ENCODE measurements around the gene SYVN1. TPM values are rescaled to one million over a fixed set of nuclear protein-coding genes. Genes with fewer than 3 reads are reported as not detected.
A peak's percentile ranks its signal among the peaks of the same experiment; 100 is the strongest.

SYVN1 gene
- total RNA-seq (15.9 and 16.8 TPM in 2 replicates), polyA plus RNA-seq (13.9 and 16.2 TPM in 2 replicates)

GRCh38 chr11:65134240-65134951 is at the start of gene SYVN1:
TSS of gene SYVN1 (minus strand) at chr11:65134519. CDS start at chr11:65133601, 918 bp downstream.
- peak within 1 kb of the TSS; percentile 82 for H3K4me3 ChIP-seq
- peak; percentile 90 to 93 for DNase-seq (ENCODE audit: low read depth in 1 of 2, low spot score in 1 of 2)
- H3K9me3 ChIP-seq (ENCODE audit: low read depth): no peaks in the 10 kb centered on the region
- TF ChIP-seq, protein P1, sequence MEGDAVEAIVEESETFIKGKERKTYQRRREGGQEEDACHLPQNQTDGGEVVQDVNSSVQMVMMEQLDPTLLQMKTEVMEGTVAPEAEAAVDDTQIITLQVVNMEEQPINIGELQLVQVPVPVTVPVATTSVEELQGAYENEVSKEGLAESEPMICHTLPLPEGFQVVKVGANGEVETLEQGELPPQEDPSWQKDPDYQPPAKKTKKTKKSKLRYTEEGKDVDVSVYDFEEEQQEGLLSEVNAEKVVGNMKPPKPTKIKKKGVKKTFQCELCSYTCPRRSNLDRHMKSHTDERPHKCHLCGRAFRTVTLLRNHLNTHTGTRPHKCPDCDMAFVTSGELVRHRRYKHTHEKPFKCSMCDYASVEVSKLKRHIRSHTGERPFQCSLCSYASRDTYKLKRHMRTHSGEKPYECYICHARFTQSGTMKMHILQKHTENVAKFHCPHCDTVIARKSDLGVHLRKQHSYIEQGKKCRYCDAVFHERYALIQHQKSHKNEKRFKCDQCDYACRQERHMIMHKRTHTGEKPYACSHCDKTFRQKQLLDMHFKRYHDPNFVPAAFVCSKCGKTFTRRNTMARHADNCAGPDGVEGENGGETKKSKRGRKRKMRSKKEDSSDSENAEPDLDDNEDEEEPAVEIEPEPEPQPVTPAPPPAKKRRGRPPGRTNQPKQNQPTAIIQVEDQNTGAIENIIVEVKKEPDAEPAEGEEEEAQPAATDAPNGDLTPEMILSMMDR (IDR thresholded peaks at IDR 0.05; ENCODE audit: low read depth, low read length): no peak
- H3K36me3 ChIP-seq: peaks cover 17% of the 10 kb centered on the region
- peaks cover 12% of the 10 kb centered on the region for H3K4me1 ChIP-seq (ENCODE audit: low read depth)
- H3K27me3 ChIP-seq: no peaks in the 10 kb centered on the region
- peak within 1 kb of the TSS; percentile 98 for H3K27ac ChIP-seq

- peaks cover 7% of the 10 kb centered on the region for H3K36me3 ChIP-seq
- TF ChIP-seq, protein P1 (IDR thresholded peaks at IDR 0.05; ENCODE audit: low read depth, low read length): no peak
- DNase-seq (ENCODE audit: low read depth in 1 of 2, low spot score in 1 of 2): no peak
- H3K9me3 ChIP-seq (ENCODE audit: low read depth): no peaks in the 10 kb centered on the region
- H3K27me3 ChIP-seq: no peaks in the 10 kb centered on the region
- H3K4me3 ChIP-seq: no peak overlapping the region
- peaks cover 12% of the 10 kb centered on the region for H3K4me1 ChIP-seq (ENCODE audit: low read depth)
- H3K27ac ChIP-seq: no peak overlapping the region
These were observed 49.0 kb upstream of the SYVN1 start for GRCh38 chr11:65183201-65183891.

DNA sequence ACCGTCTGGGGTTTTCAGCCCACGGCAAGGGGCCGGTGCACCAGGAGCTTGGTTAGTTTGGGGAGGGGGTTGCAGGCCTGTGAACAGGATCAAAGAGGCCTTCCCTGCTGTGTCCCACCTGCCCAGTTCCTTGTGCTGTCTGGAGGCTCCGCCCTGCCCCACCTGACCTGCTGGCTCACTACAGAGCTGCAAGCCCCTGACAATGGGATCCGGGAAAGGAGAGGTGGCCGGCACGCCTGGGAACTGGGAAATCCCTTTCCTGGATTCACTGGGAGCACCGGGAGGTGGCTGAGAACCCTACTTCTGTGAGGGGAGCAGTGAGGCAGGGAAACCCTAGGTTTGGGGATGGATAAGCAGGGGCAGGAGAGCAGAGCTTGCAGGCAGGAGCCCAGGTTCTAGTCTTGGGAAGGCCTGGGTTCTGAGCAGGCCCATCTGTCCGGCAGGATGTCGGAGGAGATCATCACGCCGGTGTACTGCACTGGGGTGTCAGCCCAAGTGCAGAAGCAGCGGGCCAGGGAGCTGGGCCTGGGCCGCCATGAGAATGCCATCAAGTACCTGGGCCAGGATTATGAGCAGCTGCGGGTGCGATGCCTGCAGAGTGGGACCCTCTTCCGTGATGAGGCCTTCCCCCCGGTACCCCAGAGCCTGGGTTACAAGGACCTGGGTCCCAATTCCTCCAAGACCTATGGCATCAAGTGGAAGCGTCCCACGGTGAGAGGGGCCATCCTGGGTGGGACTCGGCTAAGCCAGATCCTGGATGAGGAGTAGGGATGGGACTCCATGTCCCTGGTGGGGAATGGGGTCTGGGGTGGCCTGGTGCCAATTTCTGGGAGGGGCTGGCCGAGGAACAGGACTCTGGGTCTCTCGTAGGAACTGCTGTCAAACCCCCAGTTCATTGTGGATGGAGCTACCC is 48.2 kb upstream of the SYVN1 start:
- TF ChIP-seq, protein P1 (IDR thresholded peaks at IDR 0.05; ENCODE audit: low read depth, low read length): no peak
- no peaks in the 10 kb centered on the region for H3K27me3 ChIP-seq
- H3K27ac ChIP-seq: peak overlapping the region; percentile 87
- H3K4me3 ChIP-seq: peak overlapping the region; percentile 74
- H3K9me3 ChIP-seq (ENCODE audit: low read depth): no peaks in the 10 kb centered on the region
- peaks cover 12% of the 10 kb centered on the region for H3K4me1 ChIP-seq (ENCODE audit: low read depth)
- peak; percentile 23 to 50 for DNase-seq (ENCODE audit: low read depth in 1 of 2, low spot score in 1 of 2)
- H3K36me3 ChIP-seq: peaks cover 4% of the 10 kb centered on the region

- Histone ChIP-seq H3K27ac (peak within 1 kb of the TSS; percentile 87), H3K27me3 (no peaks in the 10 kb centered on the region), H3K4me3 (peak within 1 kb of the TSS; percentile 74), H3K36me3 (no peaks in the 10 kb centered on the region), H3K9me3 (ENCODE audit: low read depth) (no peaks in the 10 kb centered on the region), H3K4me1 (ENCODE audit: low read depth) (peaks cover 12% of the 10 kb centered on the region)
- DNase-seq (ENCODE audit: low read depth in 1 of 2, low spot score in 1 of 2): peak; percentile 82 to 94
- TF ChIP-seq, protein P1 (IDR thresholded peaks at IDR 0.05; ENCODE audit: low read depth, low read length): no peak
These were observed 47.4 kb upstream of the SYVN1 start, which contains the start of gene CAPN1 for GRCh38 chr11:65181569-65182257. TSS of gene CAPN1 (plus strand) at chr11:65181928. CDS start at chr11:65182702, 774 bp downstream.

Data from cardiac muscle cell (in vitro differentiated cells and primary cell).